Tibial nerve (tissue), 4 donors: Measurements from ENCODE around the gene LRRC1. TPM values are rescaled to one million over a fixed set of nuclear protein-coding genes. Genes with fewer than 3 reads are reported as not detected.

ENCODE experiments used
- DNase-seq, 2 donors: peaks; one replicate each; pipeline ENCODE4 v3.0.0-alpha.2; 2019; ENCODE audit warnings: low spot score in 2 of 2
- H3K27ac ChIP-seq, 4 donors: fragments of 200-600 bp; sonication (generic) in 3 of 4; one replicate each; pipeline ENCODE4 v1.5.1; 2017 to 2019; ENCODE audit warnings: mild to moderate bottlenecking in 1 of 4
- H3K27me3 ChIP-seq, 2 donors: fragments of 200-600 bp; sonication (generic) in 1 of 2; one replicate each; pipeline versions ENCODE4 v1.5.1 to v1.6.0; 2017 to 2019
- H3K36me3 ChIP-seq, 3 donors: fragments of 200-600 bp; sonication (generic); one replicate each; pipeline ENCODE4 v1.5.1; 2018 to 2019
- H3K4me1 ChIP-seq, 4 donors: fragments of 200-600 bp; sonication (generic) in 3 of 4; one replicate each; pipeline ENCODE4 v1.5.1; 2017 to 2019
- H3K4me3 ChIP-seq, 4 donors: fragments of 200-600 bp; sonication (generic) in 3 of 4; one replicate each; pipeline ENCODE4 v1.5.1; 2017 to 2019; ENCODE audit warnings: mild to moderate bottlenecking in 1 of 4, moderate library complexity in 1 of 4
- H3K9me3 ChIP-seq, 4 donors: fragments of 200-600 bp; sonication (generic) in 3 of 4; one replicate each; pipeline ENCODE4 v1.5.1; 2017 to 2019
- CTCF ChIP-seq, 5 experiments: fragments of 200-600 bp in 3 of 5; fragments of 450-650 bp in 2 of 5; sonication (generic) in 3 of 5; IDR thresholded peaks; one replicate each; pipeline ENCODE4 v1.5.1; 2016 to 2019; ENCODE audit warnings: antibody characterized with exemption in 5 of 5, mild to moderate bottlenecking in 3 of 5, moderate library complexity in 2 of 5
- EP300 ChIP-seq, 2 donors: sonication (generic); formaldehyde crosslinking; IDR thresholded peaks; one replicate each; pipeline ENCODE4 v1.6.1; 2017; ENCODE audit warnings: antibody characterized with exemption in 2 of 2, mild to moderate bottlenecking in 1 of 2
- POLR2A ChIP-seq, 2 donors: fragments of 450-650 bp; IDR thresholded peaks; one replicate each; pipeline ENCODE4 v1.6.1; 2017; ENCODE audit warnings: antibody characterized with exemption in 2 of 2, mild to moderate bottlenecking in 2 of 2, moderate library complexity in 2 of 2
- WGBS, 2 donors: methylation state at CpG; one replicate each; pipeline ENCODE4 v1.1.5; 2018; 5-methylcytosine and 5-hydroxymethylcytosine counted together
- total RNA-seq, 4 donors: library from RNA; depleted of rRNA; stranded (reverse); fragments of >200 nt; gene quantifications; one replicate each; pipeline ENCODE4 v1.1.0, GENCODE V29; 2016

LRRC1 gene
- total RNA-seq, 4 donors from 2014 or later = 22.8 to 50.0 (median 39.6) TPM

- Histone ChIP-seq H3K4me1 (peaks cover 0 to 41% (median 18%) of the 10 kb centered on the region in 4 donors), H3K4me3 (no peak overlapping the region), H3K27ac (no peak overlapping the region), H3K27me3 (no peaks in the 10 kb centered on the region), H3K36me3 (no peaks in the 10 kb centered on the region), H3K9me3 (no peaks in the 10 kb centered on the region)
- no peak for TF ChIP-seq CTCF (IDR thresholded peaks at IDR 0.05)
- no peak for TF ChIP-seq POLR2A (IDR thresholded peaks at IDR 0.05)
- no peak for TF ChIP-seq EP300 (IDR thresholded peaks at IDR 0.05)
- 87 to 94% methylated on average over 6 of the region's 6 CpGs for WGBS, 2 donors
- DNase-seq = no peak
These were observed 37.3 kb downstream of the LRRC1 start for GRCh38 chr6:53831936-53832660.

GRCh38 chr6:53833155-53833554 is 38.4 kb downstream of the LRRC1 start:
- TF ChIP-seq EP300 (IDR thresholded peaks at IDR 0.05) (no peak), CTCF (IDR thresholded peaks at IDR 0.05) (no peak), POLR2A (IDR thresholded peaks at IDR 0.05) (no peak)
- Histone ChIP-seq H3K9me3 (no peaks in the 10 kb centered on the region), H3K4me3 (no peak overlapping the region), H3K27me3 (no peaks in the 10 kb centered on the region), H3K4me1 (peaks cover 0 to 40% (median 13%) of the 10 kb centered on the region in 4 donors), H3K27ac (no peak overlapping the region), H3K36me3 (no peaks in the 10 kb centered on the region)
- DNase-seq = no peak

- WGBS, 2 donors = 97 to 99% methylated on average over 4 of the region's 4 CpGs
- no peak overlapping the region for H3K4me3 ChIP-seq
- DNase-seq = no peak
- H3K4me1 ChIP-seq = peaks cover 0 to 40% (median 9%) of the 10 kb centered on the region in 4 donors
- no peaks in the 10 kb centered on the region for H3K36me3 ChIP-seq
- no peaks in the 10 kb centered on the region for H3K27me3 ChIP-seq
- no peak overlapping the region for H3K27ac ChIP-seq
- TF ChIP-seq POLR2A (IDR thresholded peaks at IDR 0.05) (no peak), CTCF (IDR thresholded peaks at IDR 0.05) (no peak), EP300 (IDR thresholded peaks at IDR 0.05) (no peak)
- H3K9me3 ChIP-seq = no peaks in the 10 kb centered on the region
These were observed 39.3 kb downstream of the LRRC1 start for GRCh38 chr6:53834132-53834531.

- Histone ChIP-seq H3K4me1 (peaks cover 0 to 24% (median 3%) of the 10 kb centered on the region in 4 donors), H3K36me3 (peaks cover 0 to 5% (median 0%) of the 10 kb centered on the region in 3 donors), H3K4me3 (no peak overlapping the region), H3K27ac (peak overlapping the region in 2 of 4 donors; percentile 66 to 68), H3K27me3 (no peaks in the 10 kb centered on the region), H3K9me3 (peaks cover 0 to 8% (median 0%) of the 10 kb centered on the region in 4 donors)
- no peak for DNase-seq
- 37 to 42% methylated on average over 3 of the region's 3 CpGs for WGBS, 2 donors
- TF ChIP-seq CTCF (IDR thresholded peaks at IDR 0.05) (no peak), POLR2A (IDR thresholded peaks at IDR 0.05) (no peak), EP300 (IDR thresholded peaks at IDR 0.05) (peak in 1 of 2 donors; percentile 67)
These were observed 43.3 kb downstream of the LRRC1 start for GRCh38 chr6:53837865-53838769.

GRCh38 chr6:53840027-53840426 is 45.2 kb downstream of the LRRC1 start:
- no peak overlapping the region for H3K27ac ChIP-seq
- DNase-seq = no peak
- H3K27me3 ChIP-seq = no peaks in the 10 kb centered on the region
- 100% methylated on average over 1 of the region's 1 CpG for WGBS, 2 donors
- no peak overlapping the region for H3K4me3 ChIP-seq
- TF ChIP-seq EP300 (IDR thresholded peaks at IDR 0.05) = no peak
- TF ChIP-seq CTCF (IDR thresholded peaks at IDR 0.05) = no peak
- no peak for TF ChIP-seq POLR2A (IDR thresholded peaks at IDR 0.05)
- H3K36me3 ChIP-seq = peaks cover 0 to 5% (median 0%) of the 10 kb centered on the region in 3 donors
- H3K9me3 ChIP-seq = peaks cover 0 to 8% (median 0%) of the 10 kb centered on the region in 4 donors
- peaks cover 0 to 24% (median 3%) of the 10 kb centered on the region in 4 donors for H3K4me1 ChIP-seq
